Activated B cell treated with CpG ODN at 0.5 μM for 24 hours (primary cell): Measurements from ENCODE around the gene ALK. TPM values are rescaled to one million over a fixed set of nuclear protein-coding genes. Genes with fewer than 3 reads are reported as not detected.

ENCODE experiments used
- ATAC-seq: fragments of 200-7000 bp; cut with Tn5 transposase; one replicate; pipeline ENCODE4 v1.10.0; 2021; ENCODE audit warnings: low read depth, mild to moderate bottlenecking, moderate library complexity
- CTCF ChIA-PET: fragments of 350-600 bp; sonication (Branson Sonifier 250); formaldehyde crosslinking; loops from one replicate; lab custom pipeline; 2021; ENCODE audit warnings: antibody characterized with exemption; lab: Charles Lee
- POLR2A ChIA-PET: fragments of 350-600 bp; sonication (Branson Sonifier 250); formaldehyde crosslinking; loops from one replicate; lab custom pipeline; 2021; ENCODE audit warnings: antibody characterized with exemption; lab: Charles Lee
- DNase-seq: peaks from one replicate; pipeline ENCODE4 v3.0.0; 2022
- H3K27ac Mint-ChIP-seq: one replicate; pipeline ENCODE4 v1.8.0; 2020; ENCODE audit warnings: mixed read lengths
- H3K27me3 Mint-ChIP-seq: one replicate; pipeline ENCODE4 v1.8.0; 2021; ENCODE audit warnings: mixed read lengths
- H3K36me3 Mint-ChIP-seq: one replicate; pipeline ENCODE4 v1.8.0; 2021; ENCODE audit warnings: low read depth, mixed read lengths
- H3K4me1 Mint-ChIP-seq: one replicate; pipeline ENCODE4 v1.8.0; 2021; ENCODE audit warnings: mixed read lengths
- H3K4me3 Mint-ChIP-seq: one replicate; pipeline ENCODE4 v1.8.0; 2020; ENCODE audit warnings: mild to moderate bottlenecking, mixed read lengths
- H3K9me3 Mint-ChIP-seq: one replicate; pipeline ENCODE4 v1.8.0; 2020; ENCODE audit warnings: mixed read lengths
- intact Hi-C: fragments of 100-400 bp; cut with micrococcal nuclease; formaldehyde crosslinking; loops from one replicate; pipeline ENCODE4 v1.15.1; 2024
- total RNA-seq: library from RNA; stranded (reverse); gene quantifications from 2 replicates; pipeline ENCODE4 v1.2.3, GENCODE V29; 2022
- TF ChIP-seq, protein P1 (sequence below): fragments of 200-600 bp; IDR thresholded peaks from one replicate; pipeline ENCODE4 v1.8.0; 2022; ENCODE audit warnings: antibody characterized with exemption, mild to moderate bottlenecking

ALK gene
- total RNA-seq, 1 donor from 2014 or later = not detected

DNA sequence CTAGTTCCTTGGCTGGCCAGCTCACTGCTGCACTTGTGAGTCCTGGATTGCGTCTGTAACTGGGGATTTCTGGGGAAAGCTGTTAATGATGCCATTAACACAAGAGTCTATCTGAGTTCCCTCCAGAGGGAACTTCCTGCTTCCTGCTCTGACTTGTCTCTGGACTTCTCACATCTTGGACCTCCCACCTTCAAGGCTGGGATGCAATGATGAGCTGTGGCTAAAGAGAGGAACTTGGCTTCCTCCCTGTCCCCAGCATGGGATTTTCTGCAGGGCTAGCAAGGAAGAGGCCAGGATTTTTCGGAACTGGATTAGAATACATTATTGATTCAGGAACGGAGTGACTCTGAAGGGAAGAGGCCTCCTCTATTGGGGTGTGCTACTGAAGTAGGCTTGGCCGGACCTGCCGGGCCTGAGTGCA lies 650.7 kb downstream of the ALK start:
- Mint-ChIP-seq H3K36me3 (no peaks in the 10 kb centered on the region), H3K4me3 (no peak overlapping the region), H3K27ac (no peak overlapping the region), H3K9me3 (no peaks in the 10 kb centered on the region), H3K4me1 (no peaks in the 10 kb centered on the region), H3K27me3 (peaks cover 6% of the 10 kb centered on the region)
- intact Hi-C loops = no loop called here
- TF ChIP-seq, protein P1, sequence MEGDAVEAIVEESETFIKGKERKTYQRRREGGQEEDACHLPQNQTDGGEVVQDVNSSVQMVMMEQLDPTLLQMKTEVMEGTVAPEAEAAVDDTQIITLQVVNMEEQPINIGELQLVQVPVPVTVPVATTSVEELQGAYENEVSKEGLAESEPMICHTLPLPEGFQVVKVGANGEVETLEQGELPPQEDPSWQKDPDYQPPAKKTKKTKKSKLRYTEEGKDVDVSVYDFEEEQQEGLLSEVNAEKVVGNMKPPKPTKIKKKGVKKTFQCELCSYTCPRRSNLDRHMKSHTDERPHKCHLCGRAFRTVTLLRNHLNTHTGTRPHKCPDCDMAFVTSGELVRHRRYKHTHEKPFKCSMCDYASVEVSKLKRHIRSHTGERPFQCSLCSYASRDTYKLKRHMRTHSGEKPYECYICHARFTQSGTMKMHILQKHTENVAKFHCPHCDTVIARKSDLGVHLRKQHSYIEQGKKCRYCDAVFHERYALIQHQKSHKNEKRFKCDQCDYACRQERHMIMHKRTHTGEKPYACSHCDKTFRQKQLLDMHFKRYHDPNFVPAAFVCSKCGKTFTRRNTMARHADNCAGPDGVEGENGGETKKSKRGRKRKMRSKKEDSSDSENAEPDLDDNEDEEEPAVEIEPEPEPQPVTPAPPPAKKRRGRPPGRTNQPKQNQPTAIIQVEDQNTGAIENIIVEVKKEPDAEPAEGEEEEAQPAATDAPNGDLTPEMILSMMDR = no peak
- DNase-seq (no peak), ATAC-seq (no peak)
- CTCF ChIA-PET = no interaction called here
- POLR2A ChIA-PET = no interaction called here

DNA sequence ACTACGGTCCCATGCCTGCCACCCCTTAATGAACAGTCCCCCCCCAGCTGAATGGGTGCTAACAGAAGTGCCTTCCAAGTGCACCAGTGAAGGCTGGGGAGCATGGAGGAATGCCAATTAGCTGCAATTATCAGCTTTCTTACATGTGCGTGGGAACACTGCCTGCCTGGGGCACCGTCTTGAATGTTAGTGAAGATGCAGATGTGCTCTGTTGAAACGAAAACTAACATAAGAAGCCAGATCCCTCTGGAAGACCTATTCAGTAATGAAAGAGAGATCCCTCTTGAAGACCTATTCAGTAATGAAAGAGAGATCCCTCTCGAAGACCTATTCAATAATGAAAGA lies 651.6 kb downstream of the ALK start:
- no peaks in the 10 kb centered on the region for H3K36me3 Mint-ChIP-seq
- peaks cover 6% of the 10 kb centered on the region for H3K27me3 Mint-ChIP-seq
- intact Hi-C loops = no loop called here
- ATAC-seq (no peak), DNase-seq (no peak)
- no peaks in the 10 kb centered on the region for H3K9me3 Mint-ChIP-seq
- ChIA-PET CTCF (no interaction called here), POLR2A (no interaction called here)
- no peak overlapping the region for H3K27ac Mint-ChIP-seq
- TF ChIP-seq, protein P1 = no peak
- H3K4me1 Mint-ChIP-seq = no peaks in the 10 kb centered on the region
- no peak overlapping the region for H3K4me3 Mint-ChIP-seq

DNA sequence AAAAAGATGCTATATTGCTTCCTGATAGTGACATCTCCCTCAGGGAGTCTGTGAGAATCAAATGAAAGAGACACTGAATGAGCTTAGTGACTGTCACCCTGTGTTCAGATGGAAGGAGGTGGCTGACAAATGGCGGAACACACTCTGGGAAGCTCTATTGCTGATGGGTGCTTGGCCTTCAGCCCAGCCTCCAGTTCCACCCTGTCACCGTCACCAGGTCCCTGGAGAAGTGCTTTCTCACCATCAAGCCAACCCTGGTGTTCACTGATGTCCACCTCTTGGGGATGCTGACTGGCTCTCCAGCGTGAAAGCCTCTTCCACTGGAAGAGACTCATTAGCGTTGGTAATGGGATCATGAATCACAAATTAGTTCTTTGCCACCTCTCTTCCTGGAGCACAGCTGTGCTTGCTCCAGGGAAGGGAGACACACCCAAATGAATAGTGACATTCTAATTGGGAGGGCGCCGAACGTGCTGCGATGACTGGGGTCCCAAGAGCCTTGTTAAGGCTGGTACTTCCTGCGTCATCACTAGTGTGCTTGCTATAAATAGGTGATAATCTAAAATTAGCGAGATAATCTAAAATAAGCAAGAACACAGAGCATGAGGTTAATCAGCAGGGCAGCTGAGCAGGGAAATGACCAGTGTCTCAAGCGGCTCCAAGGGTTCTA lies 652.2 kb downstream of the ALK start:
- TF ChIP-seq, protein P1 = no peak
- ChIA-PET CTCF (no interaction called here), POLR2A (no interaction called here)
- Mint-ChIP-seq H3K4me1 (no peaks in the 10 kb centered on the region), H3K9me3 (no peaks in the 10 kb centered on the region), H3K36me3 (no peaks in the 10 kb centered on the region), H3K27me3 (peaks cover 6% of the 10 kb centered on the region), H3K4me3 (no peak overlapping the region), H3K27ac (no peak overlapping the region)
- intact Hi-C loops = no loop called here
- DNase-seq (no peak), ATAC-seq (no peak)

DNA sequence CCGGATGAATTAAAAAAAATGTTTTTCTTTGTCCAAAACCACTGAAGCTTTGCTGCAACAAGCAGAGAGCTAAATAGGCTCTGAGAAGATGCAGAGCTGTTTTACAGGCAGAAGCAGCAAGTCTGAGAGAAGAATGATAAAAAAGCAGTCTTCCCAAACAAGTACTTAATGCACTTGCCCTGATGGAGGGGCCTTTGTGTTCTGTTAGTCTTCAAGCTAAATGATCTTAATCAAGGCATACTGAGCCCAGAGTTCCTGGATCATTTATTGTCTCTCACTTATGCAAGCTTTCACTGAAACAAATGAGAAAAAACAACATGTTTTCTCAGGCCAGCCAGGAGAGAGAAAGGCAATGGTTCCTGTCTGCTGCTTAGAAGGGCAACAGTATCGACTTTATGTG lies 653.7 kb downstream of the ALK start:
- no peaks in the 10 kb centered on the region for H3K4me1 Mint-ChIP-seq
- TF ChIP-seq, protein P1 = no peak
- intact Hi-C loops = no loop called here

DNA sequence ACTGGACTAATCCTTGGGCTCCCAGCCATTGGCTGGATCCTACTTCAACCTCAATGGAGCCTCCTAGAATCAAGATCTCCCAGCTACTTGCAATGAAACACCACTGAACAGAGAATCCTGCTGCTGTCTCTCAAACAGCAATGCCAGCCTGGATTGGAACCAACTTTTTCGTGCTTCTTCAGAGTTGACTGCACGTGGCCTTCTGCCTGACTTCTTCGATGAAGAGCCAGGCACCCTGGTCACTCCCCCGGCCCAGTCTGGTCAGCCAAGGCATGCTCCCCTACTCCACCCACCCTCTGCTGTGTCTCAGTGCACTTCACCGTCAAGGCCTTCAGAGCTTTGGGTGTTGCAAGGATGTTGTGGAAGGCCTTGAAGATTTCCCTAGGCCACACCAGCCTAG lies 657.5 kb downstream of the ALK start:
- POLR2A ChIA-PET = no interaction called here
- H3K36me3 Mint-ChIP-seq = no peaks in the 10 kb centered on the region
- peaks cover 6% of the 10 kb centered on the region for H3K9me3 Mint-ChIP-seq

More for the DNA sequence above, 653.7 kb downstream of the ALK start:
- peaks cover 9% of the 10 kb centered on the region for H3K27me3 Mint-ChIP-seq
- no peak for ATAC-seq
- no peak overlapping the region for H3K4me3 Mint-ChIP-seq
- DNase-seq = no peak
- ChIA-PET POLR2A (no interaction called here), CTCF (interaction anchor here (1.3 kb wide), 1 partner anchor 42 kb away, joined by 5 read pairs; no protein-coding TSS in a partner anchor)
- H3K36me3 Mint-ChIP-seq = no peaks in the 10 kb centered on the region
- peaks cover 6% of the 10 kb centered on the region for H3K9me3 Mint-ChIP-seq
- no peak overlapping the region for H3K27ac Mint-ChIP-seq

More for the DNA sequence above, 657.5 kb downstream of the ALK start:
- H3K4me1 Mint-ChIP-seq = no peaks in the 10 kb centered on the region
- CTCF ChIA-PET = no interaction called here
- peaks cover 14% of the 10 kb centered on the region for H3K27me3 Mint-ChIP-seq
- TF ChIP-seq, protein P1 = no peak
- H3K27ac Mint-ChIP-seq = no peak overlapping the region
- no peak for ATAC-seq
- no peak for DNase-seq
- intact Hi-C loops = no loop called here
- no peak overlapping the region for H3K4me3 Mint-ChIP-seq
